Psoas muscle (tissue), 8 donors: Measurements from ENCODE around the gene LITAFD. TPM values are rescaled to one million over a fixed set of nuclear protein-coding genes. Genes with fewer than 3 reads are reported as not detected.
A peak's percentile ranks its signal among the peaks of the same experiment; 100 is the strongest.

ENCODE experiments used
- ATAC-seq, 4 donors: fragments of 200-7000 bp; cut with Tn5 transposase; one replicate each; pipeline ENCODE4 v1.9.1; 2020; ENCODE audit warnings: moderate library complexity in 3 of 4, mild to moderate bottlenecking in 2 of 4
- DNase-seq, 2 donors: peaks; one replicate each; pipeline ENCODE4 v3.0.0-alpha.2; 2020
- H3K27ac ChIP-seq: fragments of 200-600 bp; one replicate; pipeline ENCODE4 v1.8.0; 2022
- H3K27me3 ChIP-seq, 3 donors: fragments of 200-600 bp in 1 of 3; one replicate each; pipeline versions ENCODE4 v1.6.1 to v1.8.0; 2013 to 2022; ENCODE audit warnings: low read length in 2 of 3, mild to moderate bottlenecking in 2 of 3, moderate library complexity in 1 of 3; ENCODE audit not compliant: insufficient read depth in 3 of 3
- H3K36me3 ChIP-seq, 2 donors: fragments of 200-600 bp in 1 of 2; one replicate each; pipeline versions ENCODE4 v1.6.1 to v1.8.0; 2013 to 2022; ENCODE audit warnings: low read depth in 1 of 2, mild to moderate bottlenecking in 1 of 2, moderate library complexity in 1 of 2; ENCODE audit not compliant: insufficient read depth in 1 of 2
- H3K4me1 ChIP-seq: fragments of 200-600 bp; one replicate; pipeline ENCODE4 v1.8.0; 2022
- H3K4me3 ChIP-seq: fragments of 200-600 bp; one replicate; pipeline ENCODE4 v1.8.0; 2022; ENCODE audit warnings: mild to moderate bottlenecking
- H3K9me3 ChIP-seq: fragments of 200-600 bp; one replicate; pipeline ENCODE4 v1.8.0; 2022
- WGBS, 3 donors: extraction: QIAGEN DNeasy Blood & Tissue Kit; methylation state at CpG; one replicate each; pipeline versions ENCODE4 v1.1.6 to v1.1.7; 2013; 5-methylcytosine and 5-hydroxymethylcytosine counted together
- intact Hi-C, 2 donors: fragments of 100-400 bp; cut with DNase I; formaldehyde crosslinking; loops; one replicate each; pipeline versions ENCODE4 v1.11.0 to v1.14.2; 2022
- polyA plus RNA-seq, 3 donors: library from polyadenylated mRNA; stranded (reverse); fragments of 200-250 nt; gene quantifications; one replicate each; pipeline ENCODE4 v1.2.3, GENCODE V29; 2013
- total RNA-seq, 4 donors: library from RNA; stranded (reverse); fragmentation: NEBNext Ultra II Directional in 2 of 4; extraction: Animal tissue kit (Norgen Biotek cat#: 25700) in 2 of 4; gene quantifications; one replicate each; pipeline versions ENCODE4 v1.2.1 to v1.2.4, GENCODE V29; 2021 to 2023
- TF ChIP-seq, protein P1 (sequence below): fragments of 200-600 bp; IDR thresholded peaks from one replicate; pipeline ENCODE4 v1.8.0; 2022; ENCODE audit warnings: antibody characterized with exemption
- donor health status: healthy with polysubstance abuse.
- donor health status: DM: no; HTN: no; CAD: no; lungs with moderate emphysema.
- donor health status: Bipolar disorder and iron deficiency.
- donor health status: healthy.
- donor health status: DM: yes; HTN: yes; CAD: no.
- donor health status: DM: no; HTN: no; CAD: no.
- donor health status: DM: no; HTN: no; CAD: no.
- donor health status: DM: yes; HTN: yes; CAD: no.

The LITAFD gene
- total and polyA plus RNA-seq, 7 donors = not detected

DNA sequence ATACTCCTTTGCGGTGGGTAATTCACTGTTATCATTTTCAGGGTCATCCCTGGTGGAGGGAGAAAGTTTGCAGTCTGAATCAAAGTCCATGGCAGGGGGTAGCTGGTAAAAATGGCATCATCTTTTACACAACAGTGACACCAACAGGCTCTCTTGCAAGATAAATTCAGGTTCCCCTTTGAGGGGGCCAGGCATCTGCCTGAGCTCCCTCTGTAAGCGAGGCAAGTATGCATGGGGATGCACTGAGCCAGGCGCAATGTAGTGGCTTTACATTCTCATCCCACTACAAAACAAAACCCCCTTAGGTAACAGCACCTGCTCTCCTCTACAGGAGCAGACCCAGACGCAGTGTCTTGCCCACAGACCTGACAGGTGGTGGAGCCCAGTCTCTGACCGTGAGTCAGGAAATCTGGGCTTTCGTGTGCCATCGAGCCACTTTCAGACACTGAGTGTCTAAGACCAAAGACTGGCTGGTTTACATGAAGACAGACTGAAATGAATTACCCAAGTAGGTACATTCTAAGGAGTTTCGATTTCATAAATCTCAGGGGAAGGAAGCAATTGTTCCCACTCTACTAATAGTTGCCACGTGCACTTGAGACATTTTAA is 17.7 kb downstream of the LITAFD start:
- no peak for ATAC-seq
- no peaks in the 10 kb centered on the region for H3K27me3 ChIP-seq
- no peak overlapping the region for H3K4me3 ChIP-seq
- no peaks in the 10 kb centered on the region for H3K9me3 ChIP-seq
- no peak for DNase-seq
- H3K4me1 ChIP-seq = no peaks in the 10 kb centered on the region
- intact Hi-C loops = loop anchor here in 1 of 2 donors (10.0 kb wide), 1 partner anchor 215 kb away; no protein-coding TSS in a partner anchor
- 84 to 90% (median 87%) methylated on average over 9 of the region's 9 CpGs for WGBS, 3 donors
- TF ChIP-seq, protein P1, sequence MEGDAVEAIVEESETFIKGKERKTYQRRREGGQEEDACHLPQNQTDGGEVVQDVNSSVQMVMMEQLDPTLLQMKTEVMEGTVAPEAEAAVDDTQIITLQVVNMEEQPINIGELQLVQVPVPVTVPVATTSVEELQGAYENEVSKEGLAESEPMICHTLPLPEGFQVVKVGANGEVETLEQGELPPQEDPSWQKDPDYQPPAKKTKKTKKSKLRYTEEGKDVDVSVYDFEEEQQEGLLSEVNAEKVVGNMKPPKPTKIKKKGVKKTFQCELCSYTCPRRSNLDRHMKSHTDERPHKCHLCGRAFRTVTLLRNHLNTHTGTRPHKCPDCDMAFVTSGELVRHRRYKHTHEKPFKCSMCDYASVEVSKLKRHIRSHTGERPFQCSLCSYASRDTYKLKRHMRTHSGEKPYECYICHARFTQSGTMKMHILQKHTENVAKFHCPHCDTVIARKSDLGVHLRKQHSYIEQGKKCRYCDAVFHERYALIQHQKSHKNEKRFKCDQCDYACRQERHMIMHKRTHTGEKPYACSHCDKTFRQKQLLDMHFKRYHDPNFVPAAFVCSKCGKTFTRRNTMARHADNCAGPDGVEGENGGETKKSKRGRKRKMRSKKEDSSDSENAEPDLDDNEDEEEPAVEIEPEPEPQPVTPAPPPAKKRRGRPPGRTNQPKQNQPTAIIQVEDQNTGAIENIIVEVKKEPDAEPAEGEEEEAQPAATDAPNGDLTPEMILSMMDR = no peak
- H3K36me3 ChIP-seq = peaks cover 26 to 100% of the 10 kb centered on the region in 2 donors
- no peak overlapping the region for H3K27ac ChIP-seq

DNA sequence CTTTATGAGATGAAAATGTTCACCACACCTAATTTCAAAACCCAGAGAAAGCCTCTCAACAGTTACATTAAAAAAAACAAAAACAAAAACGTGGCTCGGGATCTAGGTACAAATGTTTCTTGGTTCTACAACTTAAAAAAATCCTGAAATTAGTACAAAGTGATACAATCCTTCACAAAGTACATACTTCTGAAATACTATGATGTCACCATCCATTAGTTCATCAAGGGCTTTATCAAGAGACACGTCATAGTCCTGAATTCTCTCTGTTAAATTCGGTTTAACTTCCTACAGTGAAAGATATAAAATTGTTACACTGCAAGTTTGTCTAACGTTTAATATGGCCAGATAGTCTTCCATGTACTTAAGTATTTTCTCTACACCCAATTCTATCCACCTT is 18.2 kb downstream of the LITAFD start:
- no peak overlapping the region for H3K27ac ChIP-seq
- 78 to 88% (median 78%) methylated on average over 5 of the region's 5 CpGs for WGBS, 3 donors
- TF ChIP-seq, protein P1 = no peak
- H3K36me3 ChIP-seq = peaks cover 26 to 100% of the 10 kb centered on the region in 2 donors
- ATAC-seq (no peak), DNase-seq (no peak)
- intact Hi-C loops = no loop called here
- H3K4me1 ChIP-seq = no peaks in the 10 kb centered on the region
- H3K4me3 ChIP-seq = no peak overlapping the region
- H3K9me3 ChIP-seq = no peaks in the 10 kb centered on the region
- no peaks in the 10 kb centered on the region for H3K27me3 ChIP-seq

DNA sequence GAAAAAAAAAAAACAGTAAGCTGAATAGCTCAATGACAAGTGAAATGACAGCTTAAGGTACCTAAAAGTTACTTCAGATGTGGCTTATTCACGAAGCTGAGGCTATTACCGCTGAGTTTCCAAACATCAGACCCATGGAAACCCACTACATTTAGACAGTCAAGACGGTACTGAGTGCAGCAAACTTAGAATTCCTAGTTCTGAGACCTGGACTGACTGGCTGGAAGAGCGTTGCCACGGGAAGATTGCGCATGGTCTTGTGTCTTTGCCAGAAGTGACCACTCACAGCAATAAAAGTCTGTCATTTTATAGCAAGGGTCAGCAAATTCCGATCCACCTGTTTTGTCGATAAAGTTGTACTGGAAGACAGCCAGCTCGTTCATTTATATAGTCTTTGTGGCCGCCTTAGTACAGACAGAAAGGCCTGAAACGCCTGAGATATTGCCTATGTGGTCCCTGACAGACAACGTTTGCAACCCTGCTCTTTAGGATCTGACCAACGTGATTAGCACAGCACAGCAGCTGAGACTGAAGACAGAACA is 19.2 kb downstream of the LITAFD start:
- 78 to 83% (median 82%) methylated on average over 13 of the region's 13 CpGs for WGBS, 3 donors
- H3K9me3 ChIP-seq = no peaks in the 10 kb centered on the region
- no peak overlapping the region for H3K4me3 ChIP-seq
- intact Hi-C loops = no loop called here
- peaks cover 31 to 100% of the 10 kb centered on the region in 2 donors for H3K36me3 ChIP-seq
- no peaks in the 10 kb centered on the region for H3K27me3 ChIP-seq
- no peak for ATAC-seq
- no peak overlapping the region for H3K27ac ChIP-seq
- TF ChIP-seq, protein P1 = no peak
- DNase-seq = no peak
- H3K4me1 ChIP-seq = no peaks in the 10 kb centered on the region

DNA sequence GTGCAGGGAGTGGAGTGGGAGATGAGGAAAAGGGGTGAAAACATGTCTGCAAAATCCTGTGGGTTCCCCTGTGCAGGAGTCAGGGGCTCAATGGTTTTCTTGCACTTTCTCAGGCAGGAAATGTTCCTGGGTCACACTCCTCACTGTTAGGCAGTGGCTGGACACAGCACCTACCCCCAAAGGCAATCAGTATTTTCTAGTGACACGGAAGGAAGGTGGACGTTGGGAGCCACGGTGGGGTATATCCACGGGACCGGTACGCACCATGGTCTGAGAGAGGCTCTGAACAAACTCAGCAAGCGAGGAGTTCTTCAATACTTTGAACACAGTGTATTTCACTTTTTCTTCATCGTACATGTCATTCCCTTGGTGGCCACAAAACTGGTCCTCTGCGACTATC is 20.9 kb downstream of the LITAFD start:
- H3K9me3 ChIP-seq = no peaks in the 10 kb centered on the region
- intact Hi-C loops = no loop called here
- H3K4me1 ChIP-seq = no peaks in the 10 kb centered on the region
- TF ChIP-seq, protein P1 = no peak
- no peak overlapping the region for H3K4me3 ChIP-seq
- H3K36me3 ChIP-seq = peaks cover 22 to 100% of the 10 kb centered on the region in 2 donors
- peak overlapping the region; percentile 77 for H3K27ac ChIP-seq
- DNase-seq (no peak), ATAC-seq (no peak)
- H3K27me3 ChIP-seq = no peaks in the 10 kb centered on the region
- 92 to 95% (median 92%) methylated on average over 9 of the region's 9 CpGs for WGBS, 3 donors
